HUES48 (cell line): Measurements from ENCODE around the gene KRT85.
"Not testable (repeated sequence)": the region's sequence is repeated elsewhere in the genome, so short reads cannot be mapped to it uniquely, and the experiment has no call there.

Experiments used
- H3K27ac ChIP-seq: one replicate; pipeline ENCODE4 v1.7.0; 2013; ENCODE audit warnings: low read depth, low read length, inconsistent platforms
- H3K27me3 ChIP-seq: 2 replicates; pipeline ENCODE4 v1.6.1; 2013; ENCODE audit warnings: mild to moderate bottlenecking, low read length; ENCODE audit not compliant: control insufficient read depth, insufficient read depth
- H3K36me3 ChIP-seq: 2 replicates; pipeline ENCODE4 v1.6.1; 2013; ENCODE audit warnings: low read length; ENCODE audit not compliant: control insufficient read depth, insufficient read depth
- H3K4me1 ChIP-seq: 2 replicates; pipeline ENCODE4 v1.6.1; 2013; ENCODE audit warnings: mild to moderate bottlenecking, low read length; ENCODE audit not compliant: control insufficient read depth, insufficient read depth
- H3K4me3 ChIP-seq: 2 replicates; pipeline ENCODE4 v1.5.1; 2013; ENCODE audit warnings: mild to moderate bottlenecking, low read depth, low read length
- H3K9ac ChIP-seq: 2 replicates; pipeline ENCODE4 v1.6.1; 2013; ENCODE audit warnings: mild to moderate bottlenecking, low read depth, low read length, moderate library complexity
- H3K9me3 ChIP-seq: 2 replicates; pipeline ENCODE4 v1.6.1; 2013; ENCODE audit warnings: low read length; ENCODE audit not compliant: control insufficient read depth, insufficient read depth

The KRT85 gene

DNA sequence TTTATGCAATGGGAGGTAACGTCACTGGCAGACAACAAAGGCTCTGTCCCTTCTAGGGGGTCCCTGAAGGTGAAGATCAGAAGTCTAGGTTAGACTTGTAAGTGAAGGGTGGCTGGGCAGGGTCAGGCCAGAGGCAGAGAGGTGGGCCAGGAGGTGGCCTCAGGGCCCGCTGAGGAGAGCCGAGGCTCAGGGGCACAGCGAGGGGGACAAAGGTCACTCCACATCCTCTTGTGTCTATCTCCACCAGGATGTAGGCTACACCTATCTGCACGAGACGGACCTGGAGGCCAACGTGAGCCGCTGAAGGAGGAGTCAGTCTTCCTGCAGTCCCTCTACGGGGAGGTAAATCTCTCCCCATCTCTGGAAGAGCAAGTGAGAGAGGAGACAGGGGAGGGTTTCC lies 20.3 kb downstream of the KRT85 start:
- no peaks in the 10 kb centered on the region for H3K36me3 ChIP-seq
- H3K9me3 ChIP-seq, result no peaks in the 10 kb centered on the region
- no peak overlapping the region for H3K27ac ChIP-seq
- no peak overlapping the region for H3K4me3 ChIP-seq
- no peaks in the 10 kb centered on the region for H3K27me3 ChIP-seq
- no peak overlapping the region for H3K9ac ChIP-seq
- H3K4me1 ChIP-seq, result no peaks in the 10 kb centered on the region

DNA sequence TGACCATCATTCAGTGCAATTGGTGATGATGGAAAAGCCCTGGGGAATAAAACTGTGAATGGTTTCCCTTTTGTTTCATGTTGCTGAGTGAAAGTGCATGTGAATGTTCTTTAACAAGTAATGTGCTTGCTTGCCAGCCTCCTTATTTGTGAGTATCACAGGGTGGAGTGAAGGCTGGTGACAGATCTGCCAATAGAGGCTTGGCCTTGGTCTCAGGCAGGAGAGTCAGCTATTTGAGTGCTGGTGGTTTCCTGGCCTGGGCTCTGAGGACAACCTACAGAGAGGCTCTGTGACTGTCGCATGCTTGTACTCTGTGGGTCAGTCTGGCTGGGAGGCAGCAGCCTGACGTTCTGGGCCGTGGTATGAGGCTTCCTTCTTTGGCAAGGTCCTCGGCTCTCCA lies 20.7 kb downstream of the KRT85 start:
- H3K9ac ChIP-seq, result no peak overlapping the region
- no peaks in the 10 kb centered on the region for H3K36me3 ChIP-seq
- no peak overlapping the region for H3K4me3 ChIP-seq
- no peaks in the 10 kb centered on the region for H3K9me3 ChIP-seq
- no peaks in the 10 kb centered on the region for H3K27me3 ChIP-seq
- H3K4me1 ChIP-seq, result no peaks in the 10 kb centered on the region
- no peak overlapping the region for H3K27ac ChIP-seq

- H3K27me3 ChIP-seq, H3K9ac ChIP-seq, H3K36me3 ChIP-seq, H3K4me3 ChIP-seq, H3K9me3 ChIP-seq, H3K4me1 ChIP-seq, H3K27ac ChIP-seq: not testable (repeated sequence)
Measured at GRCh38 chr12:52345041-52345440, 22.2 kb downstream of the KRT85 start.

GRCh38 chr12:52344111-52344510 lies 23.2 kb downstream of the KRT85 start:
- Histone ChIP-seq H3K9ac (no peak overlapping the region), H3K36me3 (no peaks in the 10 kb centered on the region), H3K4me1 (no peaks in the 10 kb centered on the region), H3K27ac (no peak overlapping the region), H3K4me3 (no peak overlapping the region), H3K27me3 (no peaks in the 10 kb centered on the region), H3K9me3 (no peaks in the 10 kb centered on the region)

- H3K9ac ChIP-seq, result no peak overlapping the region
- no peak overlapping the region for H3K27ac ChIP-seq
- no peak overlapping the region for H3K4me3 ChIP-seq
- no peaks in the 10 kb centered on the region for H3K4me1 ChIP-seq
- H3K36me3 ChIP-seq, result no peaks in the 10 kb centered on the region
- H3K9me3 ChIP-seq, result no peaks in the 10 kb centered on the region
- no peaks in the 10 kb centered on the region for H3K27me3 ChIP-seq
Measured at GRCh38 chr12:52343550-52343949, 23.7 kb downstream of the KRT85 start.

DNA sequence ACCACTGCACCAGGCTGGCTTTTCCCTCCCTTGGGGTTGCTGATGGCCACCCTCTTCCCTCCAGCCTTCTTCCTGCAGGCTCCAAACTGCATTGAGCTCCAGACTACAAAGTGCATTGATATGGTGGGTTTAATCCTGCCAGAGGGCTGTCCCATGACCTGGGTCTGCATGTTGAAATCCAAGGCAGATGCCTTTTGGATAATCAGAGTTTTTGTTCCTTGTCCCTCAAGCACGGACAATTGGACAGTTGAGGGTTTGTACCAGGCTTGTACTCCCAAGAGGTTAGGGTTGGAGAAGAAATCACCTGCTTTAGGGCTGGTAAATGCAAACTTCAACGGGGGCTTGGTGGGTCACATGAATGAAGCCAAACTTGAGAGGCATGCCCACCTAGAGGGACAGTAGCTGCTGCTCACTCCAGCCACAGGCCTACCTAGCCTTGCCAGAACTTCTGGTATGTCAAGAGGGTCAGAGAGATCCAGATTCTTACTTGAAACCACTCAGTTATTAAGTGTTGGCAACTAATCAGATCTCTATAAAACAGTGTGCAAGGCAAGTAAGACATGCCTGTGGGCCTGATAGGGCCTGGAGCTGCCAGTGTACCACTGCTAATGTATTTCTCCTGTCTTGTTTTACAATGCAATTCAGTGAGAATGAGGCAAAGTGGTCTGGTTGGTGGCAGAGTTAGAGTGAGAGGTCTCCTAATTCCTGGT lies 24.3 kb downstream of the KRT85 start:
- Histone ChIP-seq H3K4me3 (no peak overlapping the region), H3K9me3 (no peaks in the 10 kb centered on the region)

DNA sequence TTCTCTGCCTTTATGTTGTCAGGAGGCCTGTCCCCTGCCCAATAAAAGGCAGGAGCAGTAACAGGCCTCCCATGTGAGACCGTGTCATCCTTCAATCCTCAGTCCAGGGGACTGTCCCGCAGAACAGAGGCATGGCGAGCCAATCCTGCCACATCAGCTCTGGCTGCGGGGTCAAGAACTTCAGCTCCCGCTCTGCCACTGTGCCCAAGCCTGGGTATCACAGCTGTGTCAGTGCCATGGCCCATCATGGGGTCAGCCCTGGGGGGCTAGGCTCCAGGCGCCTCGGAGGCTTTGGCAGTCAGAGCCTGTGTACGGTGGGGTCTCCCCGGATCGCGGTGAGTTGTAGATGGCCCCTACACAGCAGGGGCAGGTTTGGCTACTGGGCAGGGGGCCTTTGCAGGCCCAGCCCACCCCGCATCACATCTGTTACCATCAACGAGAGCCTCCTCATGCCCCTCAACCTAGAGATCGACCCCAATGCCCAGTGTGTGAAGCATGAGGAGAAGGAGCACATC lies 26.2 kb downstream of the KRT85 start:
- Histone ChIP-seq H3K9me3 (no peaks in the 10 kb centered on the region), H3K4me3 (no peak overlapping the region), H3K27ac (no peak overlapping the region), H3K9ac (no peak overlapping the region), H3K36me3 (no peaks in the 10 kb centered on the region), H3K4me1 (no peaks in the 10 kb centered on the region), H3K27me3 (no peaks in the 10 kb centered on the region)

More for the DNA sequence above, 24.3 kb downstream of the KRT85 start:
- H3K27ac ChIP-seq, result no peak overlapping the region
- H3K36me3 ChIP-seq, result no peaks in the 10 kb centered on the region
- no peaks in the 10 kb centered on the region for H3K4me1 ChIP-seq
- no peaks in the 10 kb centered on the region for H3K27me3 ChIP-seq
- H3K9ac ChIP-seq, result no peak overlapping the region

- Histone ChIP-seq H3K4me1 (0 out of 2 replicates have a peak, but pooled peaks cover 4% of the 10 kb centered on the region), H3K27me3 (no peaks in the 10 kb centered on the region), H3K4me3 (no peak overlapping the region), H3K9ac (no peak overlapping the region), H3K9me3 (no peaks in the 10 kb centered on the region), H3K36me3 (no peaks in the 10 kb centered on the region), H3K27ac (no peak overlapping the region)
Measured at GRCh38 chr12:52338241-52338960, 28.9 kb downstream of the KRT85 start.

GRCh38 chr12:52337054-52337453 lies 30.2 kb downstream of the KRT85 start:
- H3K4me1 ChIP-seq, result 0 out of 2 replicates have a peak, but pooled peaks cover 4% of the 10 kb centered on the region

GRCh38 chr12:52336641-52337040 lies 30.6 kb downstream of the KRT85 start:
- Histone ChIP-seq H3K36me3 (no peaks in the 10 kb centered on the region), H3K9me3 (no peaks in the 10 kb centered on the region), H3K27me3 (no peaks in the 10 kb centered on the region), H3K27ac (no peak overlapping the region), H3K9ac (no peak overlapping the region), H3K4me3 (no peak overlapping the region), H3K4me1 (0 out of 2 replicates have a peak, but pooled peaks cover 4% of the 10 kb centered on the region)

More at GRCh38 chr12:52337054-52337453, 30.2 kb downstream of the KRT85 start:
- no peaks in the 10 kb centered on the region for H3K9me3 ChIP-seq
- no peaks in the 10 kb centered on the region for H3K27me3 ChIP-seq
- no peak overlapping the region for H3K4me3 ChIP-seq
- H3K36me3 ChIP-seq, result no peaks in the 10 kb centered on the region
- no peak overlapping the region for H3K27ac ChIP-seq
- H3K9ac ChIP-seq, result no peak overlapping the region

- Histone ChIP-seq H3K9me3 (no peaks in the 10 kb centered on the region), H3K4me3 (no peak overlapping the region), H3K9ac (no peak overlapping the region), H3K4me1 (0 out of 2 replicates have a peak, but pooled peaks cover 4% of the 10 kb centered on the region), H3K27ac (no peak overlapping the region), H3K36me3 (no peaks in the 10 kb centered on the region), H3K27me3 (no peaks in the 10 kb centered on the region)
Measured at GRCh38 chr12:52335598-52336262, 31.6 kb downstream of the KRT85 start.
